Measurements from ENCODE around the gene SRGAP1.

SRGAP1 gene

GRCh38 chr12:63906876-63907275 is 62.4 kb downstream of the SRGAP1 start:
- DNase-seq (ENCODE audit: low read depth in 2 of 2): no peak

GRCh38 chr12:63907561-63907960 is 63.1 kb downstream of the SRGAP1 start:
- DNase-seq (ENCODE audit: low read depth in 2 of 2): no peak

- DNase-seq (ENCODE audit: low read depth in 2 of 2): no peak
Measured at GRCh38 chr12:63909746-63910145, 65.2 kb downstream of the SRGAP1 start.

- no peak for DNase-seq (ENCODE audit: low read depth in 2 of 2)
Measured at GRCh38 chr12:63911341-63911740, 66.8 kb downstream of the SRGAP1 start.

- DNase-seq (ENCODE audit: low read depth in 2 of 2): no peak
Measured at GRCh38 chr12:63912651-63913050, 68.2 kb downstream of the SRGAP1 start.

GRCh38 chr12:63913929-63914328 is 69.4 kb downstream of the SRGAP1 start:
- no peak for DNase-seq (ENCODE audit: low read depth in 2 of 2)

- no peak for DNase-seq (ENCODE audit: low read depth in 2 of 2)
Measured at GRCh38 chr12:63915105-63915800, 70.8 kb downstream of the SRGAP1 start.

GRCh38 chr12:63916561-63917476 is 72.3 kb downstream of the SRGAP1 start:
- no peak for DNase-seq (ENCODE audit: low read depth in 2 of 2)

GRCh38 chr12:63917477-63917862 is 73.0 kb downstream of the SRGAP1 start:
- no peak for DNase-seq (ENCODE audit: low read depth in 2 of 2)

- DNase-seq (ENCODE audit: low read depth in 2 of 2): no peak
Measured at GRCh38 chr12:63917864-63918799, 73.6 kb downstream of the SRGAP1 start.

GRCh38 chr12:63918800-63919300 is 74.3 kb downstream of the SRGAP1 start:
- DNase-seq (ENCODE audit: low read depth in 2 of 2): no peak

GRCh38 chr12:63919756-63920155 is 75.3 kb downstream of the SRGAP1 start:
- DNase-seq (ENCODE audit: low read depth in 2 of 2): no peak

GRCh38 chr12:63921157-63921556 is 76.7 kb downstream of the SRGAP1 start:
- DNase-seq (ENCODE audit: low read depth in 2 of 2): no peak

GRCh38 chr12:63922474-63922873 is 78.0 kb downstream of the SRGAP1 start:
- DNase-seq (ENCODE audit: low read depth in 2 of 2): no peak

GRCh38 chr12:63924781-63925180 is 80.3 kb downstream of the SRGAP1 start:
- DNase-seq (ENCODE audit: low read depth in 2 of 2): no peak

GRCh38 chr12:63927511-63927910 is 83.0 kb downstream of the SRGAP1 start:
- DNase-seq (ENCODE audit: low read depth in 2 of 2): no peak

GRCh38 chr12:63928305-63928704 is 83.8 kb downstream of the SRGAP1 start:
- DNase-seq (ENCODE audit: low read depth in 2 of 2): no peak

GRCh38 chr12:63929426-63929825 is 84.9 kb downstream of the SRGAP1 start:
- DNase-seq (ENCODE audit: low read depth in 2 of 2): no peak

GRCh38 chr12:63930971-63931370 is 86.5 kb downstream of the SRGAP1 start:
- no peak for DNase-seq (ENCODE audit: low read depth in 2 of 2)

GRCh38 chr12:63931703-63932102 is 87.2 kb downstream of the SRGAP1 start:
- no peak for DNase-seq (ENCODE audit: low read depth in 2 of 2)

GRCh38 chr12:63934936-63935335 is 90.4 kb downstream of the SRGAP1 start:
- DNase-seq (ENCODE audit: low read depth in 2 of 2): no peak

GRCh38 chr12:63935361-63935760 is 90.9 kb downstream of the SRGAP1 start:
- DNase-seq (ENCODE audit: low read depth in 2 of 2): no peak

Measured in stimulated activated CD8-positive, alpha-beta memory T cell treated with anti-CD3 and anti-CD28 coated beads, Interleukin-2, amount 100 ng/mL, for 48 hours (primary cell).